ENCODE measurements around the gene NBAS. TPM values are rescaled to one million over a fixed set of nuclear protein-coding genes. Genes with fewer than 3 reads are reported as not detected.

The NBAS gene
- total and polyA plus RNA-seq, 9 of the 15 experiments (the other 6 are each of a cell fraction or from before 2014, with no cell fraction given): 15.3 to 94.4 (median 69.9) TPM

GRCh38 chr2:15346624-15347023 is 214.5 kb downstream of the NBAS start:
- H3K27me3 ChIP-seq (ENCODE audit: control insufficient read depth in 2 of 2, insufficient read depth in 2 of 2, low read length in 2 of 2): no peaks in the 10 kb centered on the region
- H3K36me3 ChIP-seq (ENCODE audit: control insufficient read depth, insufficient read depth, low read length): peaks cover 30% of the 10 kb centered on the region
- TF ChIP-seq ZNF146 (CRISPR knock-in tag; IDR thresholded peaks at IDR 0.05; ENCODE audit: unreplicated experiment): peak; percentile 88
- TF ChIP-seq, protein P1, sequence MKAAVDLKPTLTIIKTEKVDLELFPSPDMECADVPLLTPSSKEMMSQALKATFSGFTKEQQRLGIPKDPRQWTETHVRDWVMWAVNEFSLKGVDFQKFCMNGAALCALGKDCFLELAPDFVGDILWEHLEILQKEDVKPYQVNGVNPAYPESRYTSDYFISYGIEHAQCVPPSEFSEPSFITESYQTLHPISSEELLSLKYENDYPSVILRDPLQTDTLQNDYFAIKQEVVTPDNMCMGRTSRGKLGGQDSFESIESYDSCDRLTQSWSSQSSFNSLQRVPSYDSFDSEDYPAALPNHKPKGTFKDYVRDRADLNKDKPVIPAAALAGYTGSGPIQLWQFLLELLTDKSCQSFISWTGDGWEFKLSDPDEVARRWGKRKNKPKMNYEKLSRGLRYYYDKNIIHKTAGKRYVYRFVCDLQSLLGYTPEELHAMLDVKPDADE (conservative IDR thresholded peaks at IDR 0.05; ENCODE audit: control insufficient read depth, low read depth, low read length): no peak
- DNase-seq (ENCODE audit: extremely low read depth in 1 of 4, low spot score in 3 of 4) (no peak), FAIRE-seq (no peak), ATAC-seq (no peak)
- POLR2A ChIA-PET: no interaction called here
- H3K9me3 ChIP-seq (replicated peaks; ENCODE audit: control insufficient read depth, insufficient read depth, low read depth, low read length): no peaks in the 10 kb centered on the region
- no TSS peak for BruUV-seq (replicated peaks)
- no peak overlapping the region for H3K4me2 ChIP-seq (ENCODE audit: insufficient read depth, low read length)
- no peak overlapping the region for H2AFZ ChIP-seq (ENCODE audit: low read depth, low read length)
- no peak overlapping the region for H3K27ac ChIP-seq (ENCODE audit: extremely low read depth, low read depth, low read length)
- intact Hi-C loops (cut with micrococcal nuclease) (no loop called here), in situ Hi-C loops (cut with MboI) (no loop called here)
- no peaks in the 10 kb centered on the region for H3K4me1 ChIP-seq (replicated peaks in 1 of 2; ENCODE audit: control insufficient read depth in 2 of 2, insufficient read depth in 2 of 2, low read length in 2 of 2)
- CTCF ChIA-PET (ENCODE audit: low intra/inter-chr PET ratio): no interaction called here
- peaks cover 7% of the 10 kb centered on the region; the same call in 1 of the 3 replicates for H3K79me2 ChIP-seq (ENCODE audit: control insufficient read depth, insufficient read depth, low read length)
- no peak overlapping the region for H3K4me3 ChIP-seq
- H4K20me1 ChIP-seq (replicated peaks; ENCODE audit: control insufficient read depth, insufficient read depth, low read length): no peaks in the 10 kb centered on the region
- 60% methylated on average over 1 of the region's 1 CpG for WGBS (ENCODE audit: insufficient coverage, low coverage, missing lambda C conversion rate)
- H3K9me1 ChIP-seq (ENCODE audit: control insufficient read depth, insufficient read depth, low read length): no peaks in the 10 kb centered on the region
- no peak overlapping the region for H3K9ac ChIP-seq (ENCODE audit: insufficient read depth in 1 of 2, low read depth in 2 of 2, low read length in 2 of 2)

DNA sequence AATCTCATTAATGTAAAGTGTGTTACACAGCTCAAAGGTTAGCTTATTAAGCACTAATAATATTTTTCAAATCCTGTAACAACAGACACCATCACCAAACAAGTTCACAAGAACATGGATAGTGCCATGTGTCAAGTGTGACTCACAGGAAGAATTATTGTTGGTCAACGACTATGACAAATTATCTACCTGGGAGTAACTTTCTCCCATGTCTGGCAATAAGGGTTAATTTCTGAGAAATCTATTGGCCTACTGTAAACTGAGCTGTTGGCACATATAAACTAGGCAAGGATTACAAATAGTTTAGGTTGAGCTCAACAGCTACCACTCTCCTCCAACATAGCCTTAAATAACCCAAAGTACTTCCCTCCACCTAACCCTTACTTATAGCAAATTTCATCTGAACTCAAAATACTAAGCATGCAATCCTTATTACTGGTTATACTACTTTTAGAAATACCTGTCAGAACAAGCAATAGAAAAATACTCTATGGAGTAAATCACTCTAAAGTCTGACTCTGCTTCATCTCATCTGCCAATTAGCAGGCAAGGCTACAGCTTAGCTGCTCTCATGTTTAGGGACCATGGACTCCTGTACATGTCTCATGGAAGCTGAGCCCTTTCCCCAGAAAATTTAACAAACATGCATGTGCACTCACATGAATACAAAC is 223.0 kb downstream of the NBAS start:
- ChIA-PET POLR2A (interaction anchor here (0.8 to 1.1 kb wide), 2 partner anchors 9 to 15 kb away, joined by 3 read pairs; no protein-coding TSS in a partner anchor), CTCF (ENCODE audit: low intra/inter-chr PET ratio) (no interaction called here)
- Histone ChIP-seq H3K4me2 (ENCODE audit: insufficient read depth, low read length) (no peak overlapping the region), H3K4me3 (no peak overlapping the region), H3K27me3 (ENCODE audit: control insufficient read depth in 2 of 2, insufficient read depth in 2 of 2, low read length in 2 of 2) (no peaks in the 10 kb centered on the region), H4K20me1 (replicated peaks; ENCODE audit: control insufficient read depth, insufficient read depth, low read length) (no peaks in the 10 kb centered on the region), H3K4me1 (replicated peaks in 1 of 2; ENCODE audit: control insufficient read depth in 2 of 2, insufficient read depth in 2 of 2, low read length in 2 of 2) (peaks cover 0 to 5% of the 10 kb centered on the region in 2 experiments; a peak in 2 of 5 replicates), H3K9me1 (ENCODE audit: control insufficient read depth, insufficient read depth, low read length) (no peaks in the 10 kb centered on the region), H3K36me3 (ENCODE audit: control insufficient read depth, insufficient read depth, low read length) (peaks cover 42% of the 10 kb centered on the region), H3K27ac (ENCODE audit: extremely low read depth, low read depth, low read length) (no peak overlapping the region), H3K9ac (ENCODE audit: insufficient read depth in 1 of 2, low read depth in 2 of 2, low read length in 2 of 2) (no peak overlapping the region), H3K9me3 (replicated peaks; ENCODE audit: control insufficient read depth, insufficient read depth, low read depth, low read length) (no peaks in the 10 kb centered on the region), H3K79me2 (ENCODE audit: control insufficient read depth, insufficient read depth, low read length) (peaks cover 5% of the 10 kb centered on the region; the same call in 1 of the 3 replicates), H2AFZ (ENCODE audit: low read depth, low read length) (no peak overlapping the region)
- peak; percentile 25; the same call in 2 of the 3 replicates for ATAC-seq
- in situ Hi-C loops (cut with MboI): no loop called here
- 18% methylated on average over 1 of the region's 1 CpG for WGBS (ENCODE audit: insufficient coverage, low coverage, missing lambda C conversion rate)
- DNase-seq (ENCODE audit: extremely low read depth in 1 of 4, low spot score in 3 of 4): no peak
- intact Hi-C loops (cut with micrococcal nuclease): no loop called here
- no peak for FAIRE-seq
- no TSS peak for BruUV-seq (replicated peaks)
- TF ChIP-seq IRF2 (CRISPR knock-in tag; IDR thresholded peaks at IDR 0.05): no peak
- TF ChIP-seq, protein P2, sequence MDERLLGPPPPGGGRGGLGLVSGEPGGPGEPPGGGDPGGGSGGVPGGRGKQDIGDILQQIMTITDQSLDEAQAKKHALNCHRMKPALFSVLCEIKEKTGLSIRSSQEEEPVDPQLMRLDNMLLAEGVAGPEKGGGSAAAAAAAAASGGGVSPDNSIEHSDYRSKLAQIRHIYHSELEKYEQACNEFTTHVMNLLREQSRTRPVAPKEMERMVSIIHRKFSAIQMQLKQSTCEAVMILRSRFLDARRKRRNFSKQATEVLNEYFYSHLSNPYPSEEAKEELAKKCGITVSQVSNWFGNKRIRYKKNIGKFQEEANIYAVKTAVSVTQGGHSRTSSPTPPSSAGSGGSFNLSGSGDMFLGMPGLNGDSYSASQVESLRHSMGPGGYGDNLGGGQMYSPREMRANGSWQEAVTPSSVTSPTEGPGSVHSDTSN (CRISPR knock-in tag; IDR thresholded peaks at IDR 0.05; ENCODE audit: low read depth): no peak
- TF ChIP-seq, protein P2 (tag; conservative IDR thresholded peaks at IDR 0.05; ENCODE audit: low read depth): peak; percentile 24; the same call in 1 of the 2 replicates
- no peak for TF ChIP-seq UBTF (IDR thresholded peaks at IDR 0.05; ENCODE audit: borderline replicate concordance in 1 of 2, low read depth in 2 of 2, low read length in 2 of 2)
- TF ChIP-seq FOSL1 (tag; conservative IDR thresholded peaks at IDR 0.05): no peak; the same call in 1 of the 2 replicates
- TF ChIP-seq CTBP1 (IDR thresholded peaks at IDR 0.05; ENCODE audit: borderline replicate concordance): no peak

Measured in K562 (cell line).